B cell (primary cell): ENCODE results near the gene COG7. TPM values are rescaled to one million over a fixed set of nuclear protein-coding genes. Genes with fewer than 3 reads are reported as not detected.
"Not testable (repeated sequence)": the region's sequence is repeated elsewhere in the genome, so short reads cannot be mapped to it uniquely, and the experiment has no call there.

Source experiments
- ATAC-seq: fragments of 200-7000 bp; cut with Tn5 transposase; one replicate; pipeline ENCODE4 v1.10.0; 2021; ENCODE audit warnings: low read depth, mild to moderate bottlenecking, moderate number of reproducible peaks, moderate library complexity
- CTCF ChIA-PET: fragments of 350-600 bp; sonication (Branson Sonifier 250); formaldehyde crosslinking; loops from one replicate; lab custom pipeline; 2021; ENCODE audit warnings: antibody characterized with exemption, inconsistent platforms; lab: Charles Lee
- POLR2A ChIA-PET: fragments of 350-600 bp; sonication (Branson Sonifier 250); formaldehyde crosslinking; loops from one replicate; lab custom pipeline; 2021; ENCODE audit warnings: antibody characterized with exemption; lab: Charles Lee
- DNase-seq: peaks from one replicate; pipeline ENCODE4 v3.0.0; 2013
- H2AFZ ChIP-seq: 2 replicates; pipeline ENCODE4 v1.6.1; 2012; ENCODE audit warnings: mild to moderate bottlenecking, low read depth, low read length; ENCODE audit not compliant: insufficient read depth, poor library complexity, severe bottlenecking
- H3K27ac ChIP-seq, 2 donors: 1 replicate in 1 of 2; 2 replicates in 1 of 2; pipeline ENCODE4 v1.5.1; 2012 to 2013; ENCODE audit warnings: low read length in 2 of 2, mild to moderate bottlenecking in 2 of 2, moderate library complexity in 1 of 2
- H3K27me3 ChIP-seq, 4 experiments: fragments of 200-600 bp in 1 of 4; sonication (generic) in 1 of 4; replicated peaks in 1 of 4; 1 replicate in 2 of 4; 2 replicates in 2 of 4; pipeline versions ENCODE4 v1.6.1 to v1.7.0; 2013 to 2016; ENCODE audit warnings: low read length in 3 of 4, mild to moderate bottlenecking in 2 of 4, mixed read lengths in 1 of 4, moderate library complexity in 1 of 4; ENCODE audit not compliant: insufficient read depth in 4 of 4, control insufficient read depth in 3 of 4; ENCODE audit errors: control extremely low read depth in 1 of 4
- H3K36me3 ChIP-seq, 2 experiments: replicated peaks in 1 of 2; 1 replicate in 1 of 2; 2 replicates in 1 of 2; pipeline versions ENCODE4 v1.6.1 to v1.7.1; 2013; ENCODE audit warnings: low read length in 1 of 2; ENCODE audit not compliant: insufficient read depth in 2 of 2, control insufficient read depth in 1 of 2; ENCODE audit errors: control extremely low read depth in 1 of 2, extremely low read depth in 1 of 2
- H3K4me1 ChIP-seq, 2 donors: fragments of 200-600 bp in 1 of 2; sonication (generic) in 1 of 2; 1 replicate in 1 of 2; 2 replicates in 1 of 2; pipeline versions ENCODE4 v1.5.1 to v1.6.1; 2013 to 2017; ENCODE audit warnings: low read length in 2 of 2; ENCODE audit not compliant: control insufficient read depth in 2 of 2, insufficient read depth in 2 of 2
- H3K4me2 ChIP-seq: replicated peaks from 2 replicates; pipeline ENCODE3; 2012; ENCODE audit warnings: mild to moderate bottlenecking, low read depth, low read length; ENCODE audit not compliant: poor library complexity, severe bottlenecking
- H3K4me3 ChIP-seq, 5 experiments: fragments of 200-600 bp in 1 of 5; sonication (generic) in 1 of 5; 1 replicate in 3 of 5; 2 replicates in 2 of 5; pipeline versions ENCODE4 v1.5.1 to v1.7.0; 2011 to 2016; ENCODE audit warnings: low read length in 4 of 5, mild to moderate bottlenecking in 4 of 5, low read depth in 2 of 5, control low read depth in 1 of 5, moderate library complexity in 1 of 5; ENCODE audit not compliant: insufficient read depth in 1 of 5; ENCODE audit errors: control extremely low read depth in 1 of 5, extremely low read depth in 1 of 5
- H3K79me2 ChIP-seq: fragments of 200-600 bp; sonication (generic); one replicate; pipeline ENCODE4 v1.6.0; 2016; ENCODE audit warnings: low read length; ENCODE audit not compliant: control insufficient read depth, insufficient read depth
- H3K9ac ChIP-seq: fragments of 200-600 bp; sonication (generic); 2 replicates; pipeline ENCODE4 v1.6.1; 2017; ENCODE audit warnings: mild to moderate bottlenecking, low read length, moderate library complexity
- H3K9me3 ChIP-seq, 3 donors: one replicate each; pipeline versions ENCODE4 v1.6.1 to v1.7.1; 2013; ENCODE audit warnings: low read length in 2 of 3; ENCODE audit not compliant: control insufficient read depth in 2 of 3, insufficient read depth in 1 of 3; ENCODE audit errors: control extremely low read depth in 1 of 3
- H4K20me1 ChIP-seq: 2 replicates; pipeline ENCODE4 v1.6.0; 2012; ENCODE audit warnings: mild to moderate bottlenecking, low read length; ENCODE audit not compliant: insufficient read depth, control insufficient read depth, poor library complexity, severe bottlenecking
- H3K27ac Mint-ChIP-seq: one replicate; pipeline ENCODE4 v1.8.0; 2021; ENCODE audit warnings: mixed read lengths
- H3K27me3 Mint-ChIP-seq: one replicate; pipeline ENCODE4 v1.8.0; 2021; ENCODE audit warnings: mixed read lengths
- H3K4me1 Mint-ChIP-seq: one replicate; pipeline ENCODE4 v1.8.0; 2021; ENCODE audit warnings: mixed read lengths
- H3K4me3 Mint-ChIP-seq: one replicate; pipeline ENCODE4 v1.8.0; 2021; ENCODE audit warnings: mixed read lengths
- H3K9me3 Mint-ChIP-seq: one replicate; pipeline ENCODE4 v1.8.0; 2022; ENCODE audit warnings: mixed read lengths; ENCODE audit not compliant: insufficient read depth
- CTCF ChIP-seq: fragments of 200-600 bp; IDR thresholded peaks from one replicate; pipeline ENCODE4 v1.8.0; 2022; ENCODE audit warnings: antibody characterized with exemption, mild to moderate bottlenecking
- EZH2 ChIP-seq: IDR thresholded peaks from 2 replicates; pipeline ENCODE4 v1.6.1; 2012; ENCODE audit warnings: borderline replicate concordance, low read depth, mild to moderate bottlenecking, moderate library complexity, low read length; ENCODE audit not compliant: insufficient read depth, poor library complexity, severe bottlenecking
- WGBS: methylation state at CpG from one replicate; pipeline ENCODE4 v1.1.5; 2013; ENCODE audit warnings: missing lambda C conversion rate; ENCODE audit not compliant: insufficient coverage; 5-methylcytosine and 5-hydroxymethylcytosine counted together
- intact Hi-C: fragments of 100-400 bp; cut with micrococcal nuclease; formaldehyde crosslinking; loops from one replicate; pipeline ENCODE4 v1.10.0; 2022
- polyA plus RNA-seq: library from polyadenylated mRNA; depleted of rRNA; stranded (reverse); fragments of >200 nt; gene quantifications from 2 replicates; pipeline ENCODE4 v1.2.3, GENCODE V29; 2012
- total RNA-seq, 2 donors: library from RNA; stranded (reverse); fragments of 120-200 nt in 1 of 2; gene quantifications; 1 replicate in 1 of 2; 2 replicates in 1 of 2; pipeline versions ENCODE4 v1.2.3 to v1.2.4, GENCODE V29; 2013 to 2022

The COG7 gene
- total and polyA plus RNA-seq, 2 donors (not counting 1 experiment from before 2014, with no cell fraction given) = 21.3 to 37.8 TPM

GRCh38 chr16:23392223-23392600, 60.8 kb downstream of the COG7 start:
- TF ChIP-seq CTCF (no peak), EZH2 (no peak)
- ChIA-PET POLR2A (no interaction called here), CTCF (no interaction called here)
- Histone ChIP-seq H4K20me1 (no peaks in the 10 kb centered on the region), H3K9me3 (no peaks in the 10 kb centered on the region), H3K36me3 (peaks cover 0 to 47% of the 10 kb centered on the region in 2 experiments), H2AFZ (no peak overlapping the region), H3K27ac (no peak overlapping the region), H3K4me1 (no peaks in the 10 kb centered on the region), H3K4me2 (no peak overlapping the region), H3K79me2 (no peaks in the 10 kb centered on the region), H3K9ac (no peak overlapping the region), H3K4me3 (no peak overlapping the region), H3K27me3 (no peaks in the 10 kb centered on the region)
- no peak for ATAC-seq
- no peaks in the 10 kb centered on the region for H3K9me3 Mint-ChIP-seq
- H3K27me3 Mint-ChIP-seq = no peaks in the 10 kb centered on the region
- H3K27ac Mint-ChIP-seq = no peak overlapping the region
- no peaks in the 10 kb centered on the region for H3K4me1 Mint-ChIP-seq
- WGBS = over 99% methylated on average over 6 of the region's 6 CpGs
- H3K4me3 Mint-ChIP-seq = no peak overlapping the region
- no peak for DNase-seq
- intact Hi-C loops = no loop called here

GRCh38 chr16:23391381-23392222, 61.4 kb downstream of the COG7 start:
- Histone ChIP-seq H4K20me1 (no peaks in the 10 kb centered on the region), H3K27me3 (no peaks in the 10 kb centered on the region), H3K36me3 (peaks cover 0 to 44% of the 10 kb centered on the region in 2 experiments), H3K4me1 (no peaks in the 10 kb centered on the region), H3K9me3 (no peaks in the 10 kb centered on the region), H2AFZ (no peak overlapping the region), H3K79me2 (no peaks in the 10 kb centered on the region), H3K4me2 (no peak overlapping the region), H3K4me3 (no peak overlapping the region), H3K27ac (no peak overlapping the region), H3K9ac (no peak overlapping the region)
- Mint-ChIP-seq H3K9me3 (no peaks in the 10 kb centered on the region), H3K27ac (no peak overlapping the region), H3K4me1 (no peaks in the 10 kb centered on the region), H3K4me3 (no peak overlapping the region), H3K27me3 (no peaks in the 10 kb centered on the region)
- DNase-seq = no peak
- intact Hi-C loops = no loop called here
- WGBS = 98% methylated on average over 17 of the region's 17 CpGs
- ATAC-seq = no peak
- POLR2A ChIA-PET = no interaction called here
- CTCF ChIA-PET = no interaction called here
- TF ChIP-seq CTCF = no peak
- TF ChIP-seq EZH2 = no peak

DNA sequence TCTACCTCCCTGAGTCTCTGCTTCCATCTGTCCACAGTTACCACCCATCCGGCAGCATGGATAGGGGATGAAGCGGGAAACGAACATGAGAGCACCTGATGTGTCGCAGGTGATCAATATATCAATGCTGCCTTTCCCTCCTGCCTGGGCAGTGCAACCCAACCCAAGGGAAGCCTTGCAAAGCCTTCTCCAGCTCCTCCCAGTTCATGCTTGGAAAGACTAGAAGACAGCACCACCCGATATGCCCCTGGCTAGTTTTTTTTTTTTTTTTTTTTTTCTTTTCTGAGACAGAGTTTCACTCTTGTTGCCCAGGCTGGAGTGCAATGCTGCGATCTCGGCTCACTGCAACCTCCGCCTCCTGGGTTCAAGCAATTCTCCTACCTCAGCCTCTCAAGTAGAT, 63.1 kb downstream of the COG7 start:
- intact Hi-C loops, H3K9me3 Mint-ChIP-seq, H3K27me3 Mint-ChIP-seq: not testable (repeated sequence)

More for the DNA sequence above, 63.1 kb downstream of the COG7 start:
- H3K27ac ChIP-seq, POLR2A ChIA-PET, ATAC-seq, H3K9ac ChIP-seq, DNase-seq, H3K27me3 ChIP-seq, H3K4me1 Mint-ChIP-seq, H3K27ac Mint-ChIP-seq, H2AFZ ChIP-seq, H4K20me1 ChIP-seq, H3K4me2 ChIP-seq, H3K4me1 ChIP-seq, H3K4me3 ChIP-seq, H3K79me2 ChIP-seq, H3K4me3 Mint-ChIP-seq, H3K9me3 ChIP-seq: not testable (repeated sequence)
- WGBS = 94% methylated on average over 6 of the region's 8 CpGs
- CTCF ChIA-PET = interaction anchor here (0.7 kb wide), 1 partner anchor 27 kb away, joined by 4 read pairs; no protein-coding TSS in a partner anchor
- H3K36me3 ChIP-seq = peaks cover 0 to 34% of the 10 kb centered on the region in 2 experiments
